ENCODE data around the gene CACNA1C.

DNA sequence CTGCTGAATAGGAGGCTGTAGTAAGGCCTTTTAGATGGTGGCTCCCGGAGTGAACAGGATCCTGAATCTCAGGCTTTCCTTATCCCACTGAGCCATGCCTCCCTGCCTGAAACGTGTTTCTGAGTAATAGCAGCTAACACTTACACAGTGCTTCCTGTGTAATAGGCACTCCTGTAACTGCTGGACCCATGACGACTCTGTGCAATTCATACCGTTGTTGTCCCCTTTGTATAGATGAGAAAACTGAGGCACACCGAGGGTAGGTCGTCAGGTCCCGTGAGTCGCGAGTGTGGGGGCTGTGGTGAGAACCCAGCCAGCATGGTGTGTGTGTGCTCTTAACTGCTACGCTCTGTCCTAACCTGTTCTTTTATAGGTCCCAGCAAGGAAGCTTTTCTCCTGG is 193.6 kb downstream of the CACNA1C start:
- TF ChIP-seq POLR2A (IDR thresholded peaks at IDR 0.05) = no peak
- TF ChIP-seq, protein P1, sequence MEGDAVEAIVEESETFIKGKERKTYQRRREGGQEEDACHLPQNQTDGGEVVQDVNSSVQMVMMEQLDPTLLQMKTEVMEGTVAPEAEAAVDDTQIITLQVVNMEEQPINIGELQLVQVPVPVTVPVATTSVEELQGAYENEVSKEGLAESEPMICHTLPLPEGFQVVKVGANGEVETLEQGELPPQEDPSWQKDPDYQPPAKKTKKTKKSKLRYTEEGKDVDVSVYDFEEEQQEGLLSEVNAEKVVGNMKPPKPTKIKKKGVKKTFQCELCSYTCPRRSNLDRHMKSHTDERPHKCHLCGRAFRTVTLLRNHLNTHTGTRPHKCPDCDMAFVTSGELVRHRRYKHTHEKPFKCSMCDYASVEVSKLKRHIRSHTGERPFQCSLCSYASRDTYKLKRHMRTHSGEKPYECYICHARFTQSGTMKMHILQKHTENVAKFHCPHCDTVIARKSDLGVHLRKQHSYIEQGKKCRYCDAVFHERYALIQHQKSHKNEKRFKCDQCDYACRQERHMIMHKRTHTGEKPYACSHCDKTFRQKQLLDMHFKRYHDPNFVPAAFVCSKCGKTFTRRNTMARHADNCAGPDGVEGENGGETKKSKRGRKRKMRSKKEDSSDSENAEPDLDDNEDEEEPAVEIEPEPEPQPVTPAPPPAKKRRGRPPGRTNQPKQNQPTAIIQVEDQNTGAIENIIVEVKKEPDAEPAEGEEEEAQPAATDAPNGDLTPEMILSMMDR (IDR thresholded peaks at IDR 0.05) = no peak
- no peak for TF ChIP-seq EP300 (IDR thresholded peaks at IDR 0.05)
